A549 (cell line): ENCODE data around the gene COG2. TPM values are rescaled to one million over a fixed set of nuclear protein-coding genes. Genes with fewer than 3 reads are reported as not detected.
A peak's percentile ranks its signal among the peaks of the same experiment; 100 is the strongest.

Source experiments
- ATAC-seq, 2 experiments: fragments of 200-7000 bp in 1 of 2; fragments of >200 bp in 1 of 2; cut with Nextera tagmentation in 1 of 2; cut with Tn5 transposase in 1 of 2; 3 replicates each; pipeline versions ENCODE4 v1.8.0 to v1.9.1; 2018 to 2020; ENCODE audit warnings: mild to moderate bottlenecking in 1 of 2, moderate library complexity in 1 of 2
- CTCF ChIA-PET: fragments of 300-600 bp; sonication (Branson Sonifier 250); formaldehyde crosslinking; extraction: SDS; loops from one replicate; lab custom pipeline; 2021; ENCODE audit warnings: antibody characterized with exemption, inconsistent platforms; lab: Yijun Ruan, JAX
- POLR2A ChIA-PET: fragments of 350-600 bp; formaldehyde crosslinking; extraction: SDS; loops from one replicate; lab custom pipeline; 2021; ENCODE audit warnings: antibody characterized with exemption, inconsistent platforms; lab: Yijun Ruan, JAX
- DNase-seq, 2 experiments: peaks; one replicate each; pipeline versions ENCODE4 v3.0.0 to v3.0.0-alpha.2; 2011 to 2016; ENCODE audit warnings: low read depth in 1 of 2, low spot score in 1 of 2
- FAIRE-seq: peaks from 2 replicates; lab custom pipeline; 2011; peaks lifted over from hg19 to GRCh38; lab: Jason Lieb, UNC
- H3K27ac ChIP-seq, 2 experiments: fragments of >200 bp; sonication (Bioruptor Twin); formaldehyde crosslinking; 3 replicates each; pipeline ENCODE4 v1.5.1; 2016 to 2017
- H3K4me1 ChIP-seq: fragments of >200 bp; sonication (Bioruptor Twin); formaldehyde crosslinking; 3 replicates; pipeline ENCODE4 v1.6.1; 2016
- H3K4me2 ChIP-seq: fragments of >200 bp; sonication (Bioruptor Twin); formaldehyde crosslinking; 3 replicates; pipeline ENCODE4 v1.6.1; 2016
- H3K4me3 ChIP-seq: fragments of >200 bp; sonication (Bioruptor Twin); formaldehyde crosslinking; 3 replicates; pipeline ENCODE4 v1.5.1; 2016
- H3K9me3 ChIP-seq: fragments of >200 bp; sonication (Bioruptor Twin); formaldehyde crosslinking; 3 replicates; pipeline ENCODE4 v1.6.1; 2016
- CEBPB ChIP-seq, 2 experiments: fragments of >200 bp in 1 of 2; sonication (Bioruptor Twin) in 1 of 2; formaldehyde crosslinking in 1 of 2; IDR thresholded peaks; 2 replicates each; pipeline ENCODE4 v1.6.1; 2012 to 2016
- CHD4 ChIP-seq: fragments of 200-600 bp; sonication (generic); IDR thresholded peaks from 2 replicates; pipeline ENCODE4 v1.6.1; 2016; ENCODE audit warnings: antibody characterized with exemption, mild to moderate bottlenecking, borderline replicate concordance
- EHF ChIP-seq: fragments of 250-450 bp; sonication (Bioruptor Pico); IDR thresholded peaks from 2 replicates; pipeline ENCODE4 v1.5.0; 2020; ENCODE audit warnings: mild to moderate bottlenecking
- EHMT2 ChIP-seq: fragments of 200-600 bp; sonication (generic); IDR thresholded peaks from 2 replicates; pipeline ENCODE4 v1.6.1; 2016; ENCODE audit warnings: antibody characterized with exemption, low read depth, mild to moderate bottlenecking, moderate library complexity
- EP300 ChIP-seq, 2 experiments: fragments of >200 bp; sonication (Bioruptor Twin); formaldehyde crosslinking; IDR thresholded peaks; 2 replicates in 1 of 2; 3 replicates in 1 of 2; pipeline ENCODE4 v1.6.1; 2016 to 2017
- HEYL ChIP-seq: fragments of 250-450 bp; sonication (Bioruptor Pico); IDR thresholded peaks from 2 replicates; pipeline ENCODE4 v1.8.0; 2021; ENCODE audit warnings: mild to moderate bottlenecking, moderate library complexity
- JUN ChIP-seq, 2 experiments: fragments of >200 bp; sonication (Bioruptor Twin); formaldehyde crosslinking; IDR thresholded peaks; 2 replicates in 1 of 2; 3 replicates in 1 of 2; pipeline ENCODE4 v1.6.1; 2016 to 2017
- JUNB ChIP-seq: fragments of >200 bp; sonication (Bioruptor Twin); formaldehyde crosslinking; IDR thresholded peaks from 2 replicates; pipeline ENCODE4 v1.6.1; 2016
- KDM5A ChIP-seq: fragments of 200-600 bp; sonication (generic); IDR thresholded peaks from 2 replicates; pipeline ENCODE4 v1.6.1; 2016; ENCODE audit warnings: antibody characterized with exemption, mild to moderate bottlenecking
- MAFK ChIP-seq: fragments of 450-650 bp; IDR thresholded peaks from 2 replicates; pipeline ENCODE4 v1.6.1; 2014; ENCODE audit not compliant: partially characterized antibody
- MAZ ChIP-seq: fragments of 150-350 bp; IDR thresholded peaks from 2 replicates; pipeline ENCODE4 v1.6.1; 2014; ENCODE audit warnings: antibody characterized with exemption, low read depth, low read length, borderline replicate concordance
- NFE2L2 ChIP-seq: fragments of 150-350 bp; conservative IDR thresholded peaks from 2 replicates; pipeline ENCODE4 v1.6.1; 2014; ENCODE audit warnings: low read length
- POLR2A ChIP-seq: IDR thresholded peaks from 2 replicates; pipeline ENCODE4 v1.6.1; 2012; ENCODE audit warnings: mild to moderate bottlenecking, low read length
- POLR2AphosphoS2 ChIP-seq: conservative IDR thresholded peaks from 2 replicates; pipeline ENCODE4 v1.6.1; 2012; ENCODE audit warnings: low read length, improper control_type of control experiment, inconsistent platforms
- RAD21 ChIP-seq, 2 experiments: fragments of >200 bp in 1 of 2; sonication (Bioruptor Twin) in 1 of 2; formaldehyde crosslinking in 1 of 2; IDR thresholded peaks in 1 of 2; conservative IDR thresholded peaks in 1 of 2; 2 replicates in 1 of 2; 3 replicates in 1 of 2; pipeline ENCODE4 v1.6.1; 2012 to 2018; ENCODE audit warnings: inconsistent platforms in 1 of 2
- RFX5 ChIP-seq: fragments of 450-650 bp; IDR thresholded peaks from 2 replicates; pipeline ENCODE4 v1.7.1; 2014; ENCODE audit warnings: antibody characterized with exemption, mild to moderate bottlenecking, moderate library complexity
- RNF2 ChIP-seq: fragments of 200-600 bp; sonication (generic); IDR thresholded peaks from 2 replicates; pipeline ENCODE4 v1.6.1; 2016; ENCODE audit warnings: low read depth, mild to moderate bottlenecking, antibody characterized with exemption, moderate library complexity, borderline replicate concordance
- USF2 ChIP-seq: fragments of 450-650 bp; IDR thresholded peaks from 2 replicates; pipeline ENCODE4 v1.6.1; 2014; ENCODE audit warnings: antibody characterized with exemption
- ZC3H11A ChIP-seq: fragments of 450-650 bp; IDR thresholded peaks from 2 replicates; pipeline ENCODE4 v1.6.1; 2014; ENCODE audit warnings: antibody characterized with exemption, mild to moderate bottlenecking
- ZNF302 ChIP-seq: fragments of 250-450 bp; sonication (Bioruptor Pico); IDR thresholded peaks from 2 replicates; pipeline ENCODE4 v1.9.0; 2021; ENCODE audit warnings: inconsistent platforms, mild to moderate bottlenecking, moderate library complexity
- WGBS: methylation state at CpG from one replicate; pipeline ENCODE4 v1.1.6; 2017; ENCODE audit errors: missing lambda C conversion rate; 5-methylcytosine and 5-hydroxymethylcytosine counted together
- polyA plus RNA-seq, 4 experiments: library from polyadenylated mRNA; depleted of rRNA in 3 of 4; stranded (reverse); fragments of >200 nt; fragmentation: RNase III in 1 of 4; extraction: RNeasy Plus Mini Kit Qiagen cat#74134 plus additional on column Dnase treatment in 1 of 4; gene quantifications; 2 replicates in 3 of 4; 3 replicates in 1 of 4; pipeline ENCODE4 v1.2.3, GENCODE V29; 2011 to 2017
- TF ChIP-seq, protein P1 (sequence below): IDR thresholded peaks from 2 replicates; pipeline ENCODE4 v1.6.1; 2012
- TF ChIP-seq, protein P2 (sequence below): IDR thresholded peaks from 2 replicates; pipeline ENCODE4 v1.6.1; 2012; ENCODE audit warnings: low read depth, borderline replicate concordance

The COG2 gene
- polyA plus RNA-seq, 2 of the 4 experiments (the other 2 are of a cell fraction), result 23.0 to 34.2 TPM

GRCh38 chr1:230694464-230694863 lies 52.2 kb downstream of the COG2 start:
- FAIRE-seq (no peak), ATAC-seq (peak; percentile 33 to 52; a peak in 4 of 6 replicates), DNase-seq (no peak)
- Histone ChIP-seq H3K4me3 (no peak overlapping the region), H3K4me2 (no peak overlapping the region), H3K4me1 (no peaks in the 10 kb centered on the region), H3K27ac (no peak overlapping the region), H3K9me3 (no peaks in the 10 kb centered on the region)
- WGBS, result 79% methylated on average over 4 of the region's 4 CpGs
- POLR2A ChIA-PET, result no interaction called here
- CTCF ChIA-PET, result no interaction called here
- TF ChIP-seq, protein P1, sequence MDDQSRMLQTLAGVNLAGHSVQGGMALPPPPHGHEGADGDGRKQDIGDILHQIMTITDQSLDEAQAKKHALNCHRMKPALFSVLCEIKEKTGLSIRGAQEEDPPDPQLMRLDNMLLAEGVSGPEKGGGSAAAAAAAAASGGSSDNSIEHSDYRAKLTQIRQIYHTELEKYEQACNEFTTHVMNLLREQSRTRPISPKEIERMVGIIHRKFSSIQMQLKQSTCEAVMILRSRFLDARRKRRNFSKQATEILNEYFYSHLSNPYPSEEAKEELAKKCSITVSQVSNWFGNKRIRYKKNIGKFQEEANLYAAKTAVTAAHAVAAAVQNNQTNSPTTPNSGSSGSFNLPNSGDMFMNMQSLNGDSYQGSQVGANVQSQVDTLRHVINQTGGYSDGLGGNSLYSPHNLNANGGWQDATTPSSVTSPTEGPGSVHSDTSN, result no peak
- TF ChIP-seq EHF (no peak), EHMT2 (no peak), MAFK (no peak), RNF2 (no peak), RFX5 (no peak), EP300 (IDR thresholded peaks at IDR 0.05) (no peak), CHD4 (no peak), ZNF302 (no peak), KDM5A (no peak)

GRCh38 chr1:230694991-230695390 lies 52.7 kb downstream of the COG2 start:
- FAIRE-seq, result no peak
- ATAC-seq, result peak; percentile 8 to 18; a peak in 1 of 6 replicates

GRCh38 chr1:230696218-230696617 lies 53.9 kb downstream of the COG2 start:
- POLR2A ChIA-PET, result no interaction called here
- H3K9me3 ChIP-seq, result no peaks in the 10 kb centered on the region
- FAIRE-seq, result no peak
- TF ChIP-seq MAFK (no peak), HEYL (CRISPR knock-in tag) (no peak)
- no peak for ATAC-seq
- H3K4me3 ChIP-seq, result no peak overlapping the region
- 91% methylated on average over 8 of the region's 8 CpGs for WGBS
- CTCF ChIA-PET, result interaction anchor here (0.9 to 1.4 kb wide), 2 partner anchors 10 to 17 kb away, joined by 3 read pairs; no protein-coding TSS in a partner anchor
- no peak overlapping the region for H3K4me2 ChIP-seq
- DNase-seq, result no peak
- H3K27ac ChIP-seq, result no peak overlapping the region
- no peaks in the 10 kb centered on the region for H3K4me1 ChIP-seq

More at GRCh38 chr1:230694991-230695390, 52.7 kb downstream of the COG2 start:
- no peak overlapping the region for H3K4me2 ChIP-seq
- no peak overlapping the region for H3K4me3 ChIP-seq
- DNase-seq, result no peak
- 99% methylated on average over 4 of the region's 4 CpGs for WGBS
- H3K9me3 ChIP-seq, result no peaks in the 10 kb centered on the region
- no peak overlapping the region for H3K27ac ChIP-seq
- ChIA-PET POLR2A (no interaction called here), CTCF (interaction anchor here (0.9 to 1.4 kb wide), 2 partner anchors 9 to 16 kb away, joined by 3 read pairs; no protein-coding TSS in a partner anchor)
- H3K4me1 ChIP-seq, result no peaks in the 10 kb centered on the region
- TF ChIP-seq, protein P2, sequence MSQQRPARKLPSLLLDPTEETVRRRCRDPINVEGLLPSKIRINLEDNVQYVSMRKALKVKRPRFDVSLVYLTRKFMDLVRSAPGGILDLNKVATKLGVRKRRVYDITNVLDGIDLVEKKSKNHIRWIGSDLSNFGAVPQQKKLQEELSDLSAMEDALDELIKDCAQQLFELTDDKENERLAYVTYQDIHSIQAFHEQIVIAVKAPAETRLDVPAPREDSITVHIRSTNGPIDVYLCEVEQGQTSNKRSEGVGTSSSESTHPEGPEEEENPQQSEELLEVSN, result no peak
- TF ChIP-seq POLR2A (no peak), MAFK (no peak), POLR2AphosphoS2 (no peak), HEYL (CRISPR knock-in tag) (no peak), CEBPB (IDR thresholded peaks at IDR 0.05) (no peak), JUN (IDR thresholded peaks at IDR 0.05) (no peak), MAZ (no peak), RNF2 (no peak), JUNB (no peak)

- no peak; a peak in 1 of 6 replicates for ATAC-seq
- ChIA-PET CTCF (interaction anchor here (1.1 kb wide), 1 partner anchor 10 kb away, joined by 3 read pairs; no protein-coding TSS in a partner anchor), POLR2A (no interaction called here)
- H3K4me3 ChIP-seq, result no peak overlapping the region
- no peak for TF ChIP-seq KDM5A
- TF ChIP-seq USF2, result no peak
- no peak for TF ChIP-seq ZC3H11A
- TF ChIP-seq NFE2L2, result no peak
- 0 out of 5 replicates have a peak, but pooled peaks of 1 of the 2 experiments have one; percentile 4 for TF ChIP-seq RAD21 (conservative IDR thresholded peaks at IDR 0.05 in 1 of 2, IDR thresholded peaks at IDR 0.05 in 1 of 2)
- no peak overlapping the region for H3K27ac ChIP-seq
- H3K9me3 ChIP-seq, result no peaks in the 10 kb centered on the region
- no peak overlapping the region for H3K4me2 ChIP-seq
- WGBS, result 66% methylated on average over 7 of the region's 7 CpGs
- DNase-seq, result no peak
- FAIRE-seq, result no peak
- H3K4me1 ChIP-seq, result no peaks in the 10 kb centered on the region
Measured at GRCh38 chr1:230696722-230697437, 54.6 kb downstream of the COG2 start.
